ENCODE data around the gene ARHGEF7. TPM values are rescaled to one million over a fixed set of nuclear protein-coding genes. Genes with fewer than 3 reads are reported as not detected.

The ARHGEF7 gene
- total RNA-seq, 1 donor from 2014 or later = 41.3 TPM

GRCh38 chr13:111323950-111324651, 209.0 kb downstream of the ARHGEF7 start:
- intact Hi-C loops (cut with DNase I) = no loop called here

GRCh38 chr13:111324736-111325135, 209.6 kb downstream of the ARHGEF7 start:
- DNase-seq (ENCODE audit: low spot score) = no peak
- intact Hi-C loops (cut with DNase I) = no loop called here

More at GRCh38 chr13:111323950-111324651, 209.0 kb downstream of the ARHGEF7 start:
- peak; percentile 74 for DNase-seq (ENCODE audit: low spot score)

- DNase-seq (ENCODE audit: low spot score) = no peak
- intact Hi-C loops (cut with DNase I) = no loop called here
Measured at GRCh38 chr13:111325146-111325890, 210.2 kb downstream of the ARHGEF7 start.

GRCh38 chr13:111325941-111326620, 211.0 kb downstream of the ARHGEF7 start:
- peak; percentile 58 for DNase-seq (ENCODE audit: low spot score)
- intact Hi-C loops (cut with DNase I) = no loop called here

- peak; percentile 70 for DNase-seq (ENCODE audit: low spot score)
- intact Hi-C loops (cut with DNase I) = no loop called here
Measured at GRCh38 chr13:111326621-111326965, 211.5 kb downstream of the ARHGEF7 start.

GRCh38 chr13:111326981-111327642, 212.0 kb downstream of the ARHGEF7 start:
- DNase-seq (ENCODE audit: low spot score) = no peak
- intact Hi-C loops (cut with DNase I) = no loop called here

GRCh38 chr13:111327730-111328573, 212.8 kb downstream of the ARHGEF7 start:
- DNase-seq (ENCODE audit: low spot score) = no peak
- intact Hi-C loops (cut with DNase I) = no loop called here

- DNase-seq (ENCODE audit: low spot score) = no peak
- intact Hi-C loops (cut with DNase I) = no loop called here
Measured at GRCh38 chr13:111328574-111329410, 213.7 kb downstream of the ARHGEF7 start.

- intact Hi-C loops (cut with DNase I) = no loop called here
- no peak for DNase-seq (ENCODE audit: low spot score)
Measured at GRCh38 chr13:111329641-111330040, 214.5 kb downstream of the ARHGEF7 start.

GRCh38 chr13:111330066-111330610, 215.0 kb downstream of the ARHGEF7 start:
- intact Hi-C loops (cut with DNase I) = no loop called here
- no peak for DNase-seq (ENCODE audit: low spot score)

GRCh38 chr13:111335298-111335697, 220.2 kb downstream of the ARHGEF7 start:
- intact Hi-C loops (cut with DNase I) = no loop called here
- DNase-seq (ENCODE audit: low spot score) = no peak

- DNase-seq (ENCODE audit: low spot score) = no peak
- intact Hi-C loops (cut with DNase I) = no loop called here
Measured at GRCh38 chr13:111336666-111337065, 221.6 kb downstream of the ARHGEF7 start.

- intact Hi-C loops (cut with DNase I) = no loop called here
- no peak for DNase-seq (ENCODE audit: low spot score)
Measured at GRCh38 chr13:111337206-111337605, 222.1 kb downstream of the ARHGEF7 start.

GRCh38 chr13:111337741-111338140, 222.6 kb downstream of the ARHGEF7 start:
- no peak for DNase-seq (ENCODE audit: low spot score)
- intact Hi-C loops (cut with DNase I) = no loop called here

- intact Hi-C loops (cut with DNase I) = no loop called here
- DNase-seq (ENCODE audit: low spot score) = peak; percentile 60
Measured at GRCh38 chr13:111338841-111339240, 223.7 kb downstream of the ARHGEF7 start.

- DNase-seq (ENCODE audit: low spot score) = no peak
- intact Hi-C loops (cut with DNase I) = no loop called here
Measured at GRCh38 chr13:111339366-111340143, 224.4 kb downstream of the ARHGEF7 start.

- peak; percentile 57 for DNase-seq (ENCODE audit: low spot score)
- intact Hi-C loops (cut with DNase I) = no loop called here
Measured at GRCh38 chr13:111341886-111342285, 226.8 kb downstream of the ARHGEF7 start.
